GM23248 (cell line): ENCODE results near the gene PTPRN2. TPM values are rescaled to one million over a fixed set of nuclear protein-coding genes. Genes with fewer than 3 reads are reported as not detected.

ENCODE experiments used
- DNase-seq: peaks from one replicate; pipeline ENCODE4 v3.0.0-alpha.2; 2015
- H2AFZ ChIP-seq: fragments of 200-600 bp; sonication (generic); 2 replicates; pipeline ENCODE4 v1.6.1; 2016; ENCODE audit warnings: antibody characterized with exemption
- H3F3A ChIP-seq: fragments of 200-600 bp; sonication (generic); 2 replicates; pipeline ENCODE4 v1.6.1; 2016; ENCODE audit warnings: mild to moderate bottlenecking, antibody characterized with exemption, mixed run types; ENCODE audit not compliant: insufficient read depth
- H3K27ac ChIP-seq: fragments of 200-600 bp; sonication (generic); 2 replicates; pipeline ENCODE4 v1.5.1; 2016; ENCODE audit warnings: mild to moderate bottlenecking
- H3K27me3 ChIP-seq: fragments of 200-600 bp; sonication (generic); replicated peaks from 2 replicates; pipeline ENCODE4 v1.6.1; 2016; ENCODE audit warnings: mild to moderate bottlenecking; ENCODE audit not compliant: insufficient read depth
- H3K36me3 ChIP-seq: fragments of 200-600 bp; sonication (generic); 2 replicates; pipeline ENCODE4 v1.6.1; 2016; ENCODE audit warnings: low read depth, mild to moderate bottlenecking
- H3K4me1 ChIP-seq: fragments of 200-600 bp; sonication (generic); 2 replicates; pipeline ENCODE4 v1.6.1; 2016; ENCODE audit warnings: mild to moderate bottlenecking; ENCODE audit not compliant: insufficient read depth
- H3K4me2 ChIP-seq: fragments of 200-600 bp; sonication (generic); one replicate; pipeline ENCODE4 v1.6.1; 2016; ENCODE audit warnings: mild to moderate bottlenecking; ENCODE audit not compliant: unreplicated experiment
- H3K4me3 ChIP-seq: fragments of 200-600 bp; sonication (generic); 2 replicates; pipeline ENCODE4 v1.5.1; 2016; ENCODE audit warnings: mild to moderate bottlenecking
- H3K79me2 ChIP-seq: fragments of 200-600 bp; sonication (generic); 2 replicates; pipeline ENCODE4 v1.6.1; 2016; ENCODE audit warnings: mild to moderate bottlenecking; ENCODE audit not compliant: insufficient read depth
- H3K9ac ChIP-seq: fragments of 200-600 bp; sonication (generic); 2 replicates; pipeline ENCODE4 v1.6.1; 2016; ENCODE audit warnings: mild to moderate bottlenecking
- H3K9me2 ChIP-seq: fragments of 200-600 bp; sonication (generic); 2 replicates; pipeline ENCODE4 v1.6.1; 2016; ENCODE audit warnings: mixed run types, mild to moderate bottlenecking, moderate library complexity; ENCODE audit not compliant: insufficient read depth
- H3K9me3 ChIP-seq: fragments of 200-600 bp; sonication (generic); one replicate; pipeline ENCODE4 v1.6.1; 2017; ENCODE audit warnings: low read depth
- H4K20me1 ChIP-seq: fragments of 200-600 bp; sonication (generic); 2 replicates; pipeline ENCODE4 v1.6.0; 2016; ENCODE audit not compliant: insufficient read depth
- EZH2 ChIP-seq: fragments of 200-600 bp; sonication (generic); IDR thresholded peaks from 2 replicates; pipeline ENCODE4 v1.6.1; 2018; ENCODE audit warnings: antibody characterized with exemption, mild to moderate bottlenecking; ENCODE audit not compliant: insufficient read depth, poor library complexity, severe bottlenecking
- EZH2phosphoT487 ChIP-seq: fragments of 200-600 bp; sonication (generic); IDR thresholded peaks from 2 replicates; pipeline ENCODE4 v1.6.1; 2018; ENCODE audit warnings: antibody characterized with exemption, moderate library complexity, mild to moderate bottlenecking, low read depth; ENCODE audit not compliant: insufficient read depth
- WGBS, 2 experiments: methylation state at CpG; one replicate each; pipeline ENCODE4 v1.1.6; 2015 to 2017; ENCODE audit warnings: low lambda C conversion rate in 2 of 2, low coverage in 1 of 2; ENCODE audit errors: missing lambda C conversion rate in 2 of 2; 5-methylcytosine and 5-hydroxymethylcytosine counted together
- in situ Hi-C: fragments of 300-500 bp; cut with MboI; formaldehyde crosslinking; loops from 2 replicates; pipeline ENCODE4 v1.15.0; 2020
- polyA plus RNA-seq: library from polyadenylated mRNA; unstranded; fragments of >200 nt; fragmentation: Nextera tagmentation; extraction: Ambion mirVana; gene quantifications from 2 replicates; pipeline ENCODE4 v1.2.1, GENCODE V29; 2016
- total RNA-seq: library from RNA; depleted of rRNA; stranded (reverse); fragments of >200 nt; shearing (Covaris generic); gene quantifications from 2 replicates; pipeline ENCODE4 v1.2.3, GENCODE V29; 2014

The PTPRN2 gene
- total and polyA plus RNA-seq, 2 experiments from 2014 or later: 0.13 TPM; not detected in 1

GRCh38 chr7:158018098-158018762 lies 569.4 kb downstream of the PTPRN2 start:
- Histone ChIP-seq H3K27me3 (no peaks in the 10 kb centered on the region), H3K36me3 (no peaks in the 10 kb centered on the region), H3K27ac (no peak overlapping the region), H2AFZ (no peak overlapping the region), H3K4me2 (no peak overlapping the region), H3K9me3 (no peaks in the 10 kb centered on the region), H3K9me2 (no peaks in the 10 kb centered on the region), H3K9ac (no peak overlapping the region), H3F3A (no peaks in the 10 kb centered on the region), H4K20me1 (no peaks in the 10 kb centered on the region), H3K4me3 (no peak overlapping the region), H3K79me2 (no peaks in the 10 kb centered on the region), H3K4me1 (no peaks in the 10 kb centered on the region)
- no peak for DNase-seq
- TF ChIP-seq EZH2: no peak
- no peak for TF ChIP-seq EZH2phosphoT487
- WGBS, 2 experiments: 41 to 42% methylated on average over 19 of the region's 19 CpGs
- in situ Hi-C loops: no loop called here

DNA sequence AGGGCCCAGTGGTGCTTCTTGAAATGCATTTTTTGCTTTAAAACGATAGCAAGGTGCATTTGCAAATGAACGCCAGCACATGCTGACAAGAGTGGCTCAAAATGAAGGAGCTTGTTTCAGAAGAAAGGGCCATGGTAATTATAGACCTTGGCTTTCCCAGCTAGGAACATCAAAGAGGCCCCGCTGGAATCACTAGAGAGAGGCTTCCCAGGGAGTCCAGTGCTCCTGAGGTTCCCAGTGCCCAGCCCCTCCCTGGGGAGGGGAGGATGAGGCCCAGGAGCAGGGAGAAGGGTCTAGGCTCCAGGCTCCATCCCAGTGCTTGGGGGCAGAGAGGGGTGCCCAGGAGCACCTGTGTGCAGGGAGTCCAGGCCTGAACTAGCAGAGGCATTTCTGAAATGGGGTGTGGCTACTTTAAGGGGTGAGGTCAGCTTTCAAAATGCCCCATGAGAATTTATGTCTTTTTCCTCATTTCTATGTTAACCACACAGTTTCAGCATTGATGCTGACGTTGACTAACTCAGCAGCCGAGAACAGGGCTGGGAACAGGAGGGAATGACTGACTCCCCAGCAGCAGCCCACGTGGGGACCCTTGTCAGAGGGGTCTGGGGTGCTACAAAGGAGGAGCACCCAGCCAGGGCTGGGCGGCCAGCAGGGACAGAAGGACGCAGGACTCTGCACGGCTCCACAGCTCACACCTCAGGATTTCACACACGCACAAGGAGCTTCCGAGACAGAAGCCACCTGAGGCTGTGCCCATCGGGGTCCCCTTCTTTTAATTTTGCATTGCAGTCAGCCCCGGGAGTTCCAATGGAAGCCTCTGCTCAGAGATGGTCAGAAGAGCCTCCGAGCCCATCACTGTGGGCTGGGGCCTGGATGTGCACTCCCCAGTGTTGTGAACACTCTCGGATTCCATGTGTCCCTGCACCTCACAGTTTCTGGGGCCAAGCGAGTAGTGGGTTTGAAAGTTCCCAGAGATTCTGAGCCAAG lies 570.2 kb downstream of the PTPRN2 start:
- in situ Hi-C loops: no loop called here
- Histone ChIP-seq H3K27ac (no peak overlapping the region), H3K9me2 (no peaks in the 10 kb centered on the region), H3K79me2 (no peaks in the 10 kb centered on the region), H3K27me3 (no peaks in the 10 kb centered on the region), H3K9ac (no peak overlapping the region), H3K4me1 (no peaks in the 10 kb centered on the region), H3K9me3 (no peaks in the 10 kb centered on the region), H2AFZ (no peak overlapping the region), H3K4me2 (no peak overlapping the region), H3K4me3 (no peak overlapping the region), H4K20me1 (no peaks in the 10 kb centered on the region), H3K36me3 (no peaks in the 10 kb centered on the region), H3F3A (no peaks in the 10 kb centered on the region)
- no peak for TF ChIP-seq EZH2
- TF ChIP-seq EZH2phosphoT487: no peak
- DNase-seq: no peak
- 13 to 20% methylated on average over 16 of the region's 16 CpGs for WGBS, 2 experiments

- H3K36me3 ChIP-seq: no peaks in the 10 kb centered on the region
- no peaks in the 10 kb centered on the region for H3K27me3 ChIP-seq
- no peaks in the 10 kb centered on the region for H4K20me1 ChIP-seq
- H3K4me2 ChIP-seq: no peak overlapping the region
- H3K9me3 ChIP-seq: no peaks in the 10 kb centered on the region
- TF ChIP-seq EZH2 (no peak), EZH2phosphoT487 (no peak)
- no peak overlapping the region for H2AFZ ChIP-seq
- no peak overlapping the region for H3K27ac ChIP-seq
- DNase-seq: no peak
- H3K4me3 ChIP-seq: no peak overlapping the region
- no peak overlapping the region for H3K9ac ChIP-seq
- WGBS, 2 experiments: 6 to 9% methylated on average over 31 of the region's 31 CpGs
- H3K9me2 ChIP-seq: no peaks in the 10 kb centered on the region
- H3K79me2 ChIP-seq: no peaks in the 10 kb centered on the region
- H3K4me1 ChIP-seq: no peaks in the 10 kb centered on the region
- in situ Hi-C loops: no loop called here
- no peaks in the 10 kb centered on the region for H3F3A ChIP-seq
Measured at GRCh38 chr7:158016180-158017097, 571.2 kb downstream of the PTPRN2 start.
